Posterior cingulate gyrus (tissue), 11 donors: ENCODE measurements around the gene NTNG2.
A peak's percentile ranks its signal among the peaks of the same experiment; 100 is the strongest.
"Not testable (repeated sequence)": the region's sequence is repeated elsewhere in the genome, so short reads cannot be mapped to it uniquely, and the experiment has no call there.

Experiments
- DNase-seq, 10 donors: peaks; one replicate each; pipeline versions ENCODE4 v3.0.0 to v3.0.0-alpha.2; 2020 to 2021; ENCODE audit warnings: mixed read lengths in 3 of 10
- intact Hi-C: fragments of 100-400 bp; cut with DNase I; formaldehyde crosslinking; loops from one replicate; pipeline ENCODE4 v1.15.1; 2023

The NTNG2 gene

GRCh38 chr9:132242621-132243155, 80.8 kb downstream of the NTNG2 start:
- intact Hi-C loops, result no loop called here
- DNase-seq, result peak in 3 of 10 donors; percentile 33 to 84 (median 80)

- intact Hi-C loops, result no loop called here
- DNase-seq, result peak in 2 of 10 donors; percentile 69 to 79
These were observed 81.6 kb downstream of the NTNG2 start for GRCh38 chr9:132243156-132244074.

- peak in 3 of 10 donors; percentile 50 to 81 (median 75) for DNase-seq
- intact Hi-C loops, result no loop called here
These were observed 83.0 kb downstream of the NTNG2 start for GRCh38 chr9:132244582-132245455.

GRCh38 chr9:132245465-132245864, 83.6 kb downstream of the NTNG2 start:
- intact Hi-C loops, result no loop called here
- peak in 2 of 10 donors; percentile 52 to 67 for DNase-seq

GRCh38 chr9:132247942-132248341, 86.1 kb downstream of the NTNG2 start:
- intact Hi-C loops, result no loop called here
- peak in 2 of 10 donors; percentile 44 to 49 for DNase-seq

- intact Hi-C loops, result no loop called here
- peak in 2 of 10 donors; percentile 70 to 80 for DNase-seq
These were observed 87.3 kb downstream of the NTNG2 start for GRCh38 chr9:132249123-132249522.

- peak in 2 of 10 donors; percentile 36 to 65 for DNase-seq
- intact Hi-C loops, result no loop called here
These were observed 87.8 kb downstream of the NTNG2 start for GRCh38 chr9:132249690-132250089.

- intact Hi-C loops, result no loop called here
- peak in 2 of 10 donors; percentile 55 to 76 for DNase-seq
These were observed 88.7 kb downstream of the NTNG2 start for GRCh38 chr9:132250324-132251262.

GRCh38 chr9:132260846-132261245, 99.0 kb downstream of the NTNG2 start:
- intact Hi-C loops, result no loop called here
- no peak for DNase-seq

GRCh38 chr9:132266017-132266416, 104.2 kb downstream of the NTNG2 start:
- DNase-seq, result no peak
- intact Hi-C loops, result no loop called here

- no peak for DNase-seq
- intact Hi-C loops, result loop anchor here (1.0 kb wide), 1 partner anchor 505 kb away; no protein-coding TSS in a partner anchor
These were observed 105.8 kb downstream of the NTNG2 start for GRCh38 chr9:132267660-132268059.

GRCh38 chr9:132268725-132269352, 107.0 kb downstream of the NTNG2 start:
- DNase-seq, result peak; percentile 54 to 95 (median 74)
- intact Hi-C loops, result loop anchor here (1.0 kb wide), 1 partner anchor 507 kb away; no protein-coding TSS in a partner anchor

GRCh38 chr9:132269704-132270516, 108.1 kb downstream of the NTNG2 start:
- DNase-seq, intact Hi-C loops: not testable (repeated sequence)

GRCh38 chr9:132274861-132275260, 113.0 kb downstream of the NTNG2 start:
- DNase-seq, result no peak
- intact Hi-C loops, result no loop called here

- DNase-seq, result no peak
- intact Hi-C loops, result no loop called here
These were observed 121.3 kb downstream of the NTNG2 start for GRCh38 chr9:132283165-132283564.

GRCh38 chr9:132283863-132284262, 122.0 kb downstream of the NTNG2 start:
- intact Hi-C loops, result no loop called here
- no peak for DNase-seq

- intact Hi-C loops, result no loop called here
- no peak for DNase-seq
These were observed 125.5 kb downstream of the NTNG2 start for GRCh38 chr9:132287256-132287760.

- intact Hi-C loops, result no loop called here
These were observed 126.5 kb downstream of the NTNG2 start for GRCh38 chr9:132288361-132288760.

More at GRCh38 chr9:132288361-132288760, 126.5 kb downstream of the NTNG2 start:
- no peak for DNase-seq
